Stimulated activated CD4-positive, alpha-beta T cell treated with anti-CD3 and anti-CD28 coated beads, Interleukin-4, amount 100 ng/mL, for 24 hours (primary cell): ENCODE results near the gene TAF1C.
"Not testable (repeated sequence)": the region's sequence is repeated elsewhere in the genome, so short reads cannot be mapped to it uniquely, and the experiment has no call there.

Source experiments
- DNase-seq: peaks from one replicate; pipeline ENCODE4 v3.0.0-alpha.2; 2020

Gene TAF1C

GRCh38 chr16:84209989-84210388, 23.1 kb upstream of the TAF1C start:
- DNase-seq, result no peak

- no peak for DNase-seq
Measured at GRCh38 chr16:84207879-84208278, 21.0 kb upstream of the TAF1C start.

GRCh38 chr16:84207251-84207650, 20.4 kb upstream of the TAF1C start:
- no peak for DNase-seq

- no peak for DNase-seq
Measured at GRCh38 chr16:84205976-84206691, 19.3 kb upstream of the TAF1C start.

GRCh38 chr16:84205123-84205522, 18.3 kb upstream of the TAF1C start:
- DNase-seq, result not testable (repeated sequence)

- not testable (repeated sequence) for DNase-seq
Measured at GRCh38 chr16:84204551-84204950, 17.7 kb upstream of the TAF1C start.

DNA sequence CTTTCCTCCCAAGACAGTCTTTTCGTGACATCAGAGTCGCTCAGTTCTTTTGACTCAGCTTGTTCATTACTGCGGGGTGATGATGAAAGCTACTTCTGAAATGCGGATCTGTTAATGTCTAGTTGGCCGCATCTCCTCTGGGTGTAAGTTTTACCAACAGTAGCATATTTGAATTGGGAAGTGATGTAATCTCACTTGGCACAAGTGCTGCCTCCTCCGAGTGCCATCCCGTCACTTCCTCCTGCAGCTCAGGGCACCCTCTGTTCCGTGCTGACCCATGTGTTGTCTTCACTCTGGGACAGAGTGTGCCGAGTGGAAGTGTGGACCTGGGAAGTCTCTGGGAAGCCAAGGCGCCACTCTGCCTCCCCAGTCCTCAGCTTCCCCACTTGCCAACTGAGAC, 13.0 kb upstream of the TAF1C start:
- no peak for DNase-seq

GRCh38 chr16:84199097-84199496, 12.2 kb upstream of the TAF1C start:
- no peak for DNase-seq

GRCh38 chr16:84198401-84198800, 11.5 kb upstream of the TAF1C start:
- no peak for DNase-seq

DNA sequence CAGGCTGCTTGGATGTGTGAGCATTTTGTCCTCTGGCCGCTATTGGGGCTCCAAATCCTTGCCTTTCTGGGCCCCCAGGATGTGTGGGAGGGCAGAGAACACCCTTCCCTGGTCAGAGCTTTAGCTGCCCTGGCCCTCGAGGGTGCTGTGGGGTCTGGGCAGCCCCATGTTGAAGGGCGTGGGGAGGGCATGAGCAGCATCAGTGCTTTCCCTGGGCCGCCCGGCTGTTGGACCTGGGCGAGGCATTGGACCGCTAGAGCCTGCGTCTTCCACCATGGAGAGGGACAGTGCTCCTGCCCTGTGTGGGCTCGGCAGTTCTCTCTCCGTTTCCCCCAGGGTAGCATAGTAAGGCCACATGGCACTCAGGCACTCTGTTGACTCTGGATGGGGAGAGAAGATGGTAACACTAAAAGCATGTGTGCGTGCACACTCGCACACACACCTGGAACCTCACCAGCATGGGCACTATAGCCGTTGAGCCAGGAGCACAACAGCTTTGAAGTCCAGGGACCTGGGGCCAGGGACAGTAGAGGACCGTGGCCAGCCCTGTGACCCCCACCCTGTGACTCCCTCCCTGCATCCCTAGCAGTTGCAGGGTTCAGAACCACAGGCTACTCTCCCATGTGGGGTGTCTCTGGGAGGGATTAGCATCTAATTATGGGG, 10.7 kb upstream of the TAF1C start:
- no peak for DNase-seq

DNA sequence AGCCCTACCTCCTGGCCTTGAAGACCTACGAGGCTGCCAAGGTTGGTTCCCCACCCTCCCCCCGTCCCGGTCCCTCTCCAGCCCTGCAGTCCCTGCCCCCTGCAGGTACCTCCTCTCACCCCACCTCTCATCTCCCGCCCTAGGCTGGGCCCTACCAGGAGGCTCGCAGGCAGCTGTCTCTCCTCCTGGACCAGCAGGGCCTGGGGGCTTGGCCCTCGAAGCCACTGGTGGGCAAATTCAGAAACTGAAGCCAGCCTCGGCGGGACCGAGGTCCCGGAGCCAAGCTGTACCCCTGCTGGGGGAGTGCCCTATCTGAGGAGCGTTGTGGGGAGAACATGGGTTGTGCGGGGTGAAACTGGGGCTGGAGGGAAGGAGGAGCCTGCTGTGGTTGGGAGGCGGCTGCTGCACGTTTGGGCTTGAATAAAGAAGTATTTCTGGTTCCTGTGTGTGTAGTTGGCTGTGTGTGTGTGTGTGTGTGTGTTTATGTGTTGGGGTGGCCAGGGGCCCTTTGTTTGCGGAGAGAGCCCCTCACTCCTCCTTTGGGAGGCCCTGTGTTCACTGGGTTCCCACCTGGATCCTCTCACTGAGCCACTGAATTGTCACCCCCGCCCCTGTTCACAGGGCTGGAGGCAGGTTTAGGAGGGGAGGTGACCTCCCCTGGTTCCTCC, 10.0 kb upstream of the TAF1C start:
- no peak for DNase-seq

- DNase-seq, result no peak
Measured at GRCh38 chr16:84196101-84196500, 9.2 kb upstream of the TAF1C start.

GRCh38 chr16:84195201-84196093, 8.6 kb upstream of the TAF1C start:
- DNase-seq, result no peak

- DNase-seq, result no peak
Measured at GRCh38 chr16:84194470-84195200, 7.8 kb upstream of the TAF1C start.

- DNase-seq, result no peak
Measured at GRCh38 chr16:84194018-84194417, 7.2 kb upstream of the TAF1C start.

DNA sequence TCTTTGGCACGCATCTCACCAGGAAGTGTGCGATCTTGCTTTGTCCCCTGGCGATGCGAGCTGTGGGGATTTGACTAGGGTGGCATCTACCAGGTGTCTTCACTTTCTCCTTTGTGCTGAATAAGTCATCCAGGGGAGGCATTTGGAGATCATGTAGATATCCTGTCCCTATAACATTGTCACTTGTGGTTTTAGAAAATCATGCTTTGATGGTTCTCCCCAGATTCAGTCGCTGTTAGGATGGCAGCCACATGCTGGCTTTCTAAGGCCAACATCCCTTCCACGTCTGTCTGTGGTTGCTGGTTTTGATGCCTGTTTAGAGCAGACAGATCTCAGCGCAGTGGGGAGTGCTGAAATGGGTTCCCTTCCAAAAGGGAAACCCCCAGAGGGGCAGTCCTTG, 6.6 kb upstream of the TAF1C start:
- no peak for DNase-seq

DNA sequence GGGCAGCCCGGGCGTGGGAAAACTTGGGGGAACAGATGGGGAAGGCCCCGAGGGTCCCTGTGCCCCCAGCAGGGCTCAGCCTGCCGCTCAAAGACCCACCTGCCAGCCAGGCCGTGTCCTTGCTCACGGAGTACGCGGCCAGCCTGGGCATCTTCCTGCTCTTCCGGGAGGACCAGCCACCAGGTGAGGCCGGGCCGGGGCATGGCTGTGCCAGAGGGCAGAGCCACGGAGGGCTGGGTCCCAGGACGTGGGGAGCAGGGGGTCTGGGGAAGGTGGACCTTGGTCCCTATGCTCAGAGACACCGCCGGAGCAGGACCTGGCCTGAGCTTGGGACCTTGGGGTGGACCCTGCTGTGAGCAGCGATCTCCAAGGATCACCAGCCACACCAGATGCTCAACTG, 4.6 kb upstream of the TAF1C start:
- DNase-seq, result no peak

- no peak for DNase-seq
Measured at GRCh38 chr16:84190731-84191388, 4.0 kb upstream of the TAF1C start, which contains the start of gene ADAD2. ADAD2 (plus strand) TSS chr16:84191157; CDS start chr16:84191231, 74 bp downstream.

- no peak for DNase-seq
Measured at GRCh38 chr16:84184775-84185174, 2.1 kb downstream of the TAF1C start.

DNA sequence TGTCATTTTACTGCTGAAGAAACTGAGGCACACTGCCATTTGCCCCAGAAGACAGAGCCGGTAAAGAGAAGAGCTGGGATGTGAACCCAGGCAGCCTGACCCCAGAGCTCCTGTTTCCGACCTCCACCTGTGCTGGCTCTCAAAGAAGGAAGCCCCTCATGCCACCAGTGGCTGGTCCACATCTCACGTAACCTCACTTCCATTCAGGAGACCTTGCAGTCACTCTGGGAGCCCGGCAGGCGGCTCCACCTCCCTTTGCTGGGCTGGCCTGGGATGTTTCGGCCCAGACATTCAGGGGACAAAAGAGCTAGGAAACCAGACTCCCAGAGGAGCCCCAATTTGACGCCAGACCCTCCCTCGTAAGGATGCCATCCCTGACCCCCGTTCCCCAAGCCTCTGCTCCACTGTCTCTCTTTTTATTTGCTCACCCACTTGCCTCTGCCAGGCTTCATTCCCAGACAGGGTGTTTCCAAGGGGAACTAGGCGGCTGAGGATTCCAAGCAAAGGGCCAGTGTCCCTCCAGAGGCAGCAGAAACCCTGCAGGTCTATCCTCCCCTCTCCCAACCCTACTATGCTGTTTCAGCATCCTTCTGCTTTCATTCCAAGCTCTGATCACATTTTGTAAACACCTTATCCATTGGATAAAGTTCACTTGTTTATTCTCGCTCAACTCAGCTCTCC, 2.8 kb downstream of the TAF1C start:
- DNase-seq, result no peak

DNA sequence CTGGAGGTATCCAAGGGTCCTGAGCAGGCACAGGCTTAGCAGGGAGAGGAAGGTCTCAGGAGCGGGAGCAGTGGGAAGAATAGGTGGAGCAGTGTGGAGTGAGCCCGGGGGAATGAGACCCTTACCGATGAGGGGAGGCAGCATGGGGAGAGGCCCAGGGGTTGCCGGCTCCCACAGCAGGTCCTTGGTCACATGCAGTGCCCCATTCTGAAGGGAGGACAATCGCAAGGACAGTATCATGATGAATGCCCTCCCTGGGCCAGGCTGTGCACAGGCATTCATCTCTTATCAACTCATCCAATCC, 3.3 kb downstream of the TAF1C start:
- DNase-seq, result no peak
